ENCODE results near the gene KIF9. TPM values are rescaled to one million over a fixed set of nuclear protein-coding genes. Genes with fewer than 3 reads are reported as not detected.
"Not testable (repeated sequence)": the region's sequence is repeated elsewhere in the genome, so short reads cannot be mapped to it uniquely, and the experiment has no call there.

KIF9 gene
- polyA plus RNA-seq, 12 donors = 4.8 to 8.9 (median 5.7) TPM; not detected in 2

DNA sequence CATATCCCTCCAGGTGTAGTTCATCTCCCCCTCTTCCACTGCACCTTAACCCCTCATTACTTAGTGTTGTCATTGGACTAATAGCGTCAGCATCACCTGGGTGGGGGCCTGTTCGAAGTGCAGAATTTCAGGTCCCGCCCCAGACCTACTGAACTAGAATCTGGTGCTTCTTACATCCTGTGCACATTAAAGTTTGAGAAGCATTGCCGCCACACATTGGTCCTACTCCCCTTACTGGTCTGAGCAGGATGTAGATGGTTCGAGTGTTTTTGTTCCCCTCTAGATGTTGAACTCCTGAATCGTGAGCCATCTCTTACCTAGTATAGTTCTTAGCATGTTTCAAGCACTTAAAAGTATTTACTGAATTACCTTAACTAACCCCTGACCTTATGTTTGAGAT lies 13.4 kb upstream of the KIF9 start:
- no peak for DNase-seq

DNA sequence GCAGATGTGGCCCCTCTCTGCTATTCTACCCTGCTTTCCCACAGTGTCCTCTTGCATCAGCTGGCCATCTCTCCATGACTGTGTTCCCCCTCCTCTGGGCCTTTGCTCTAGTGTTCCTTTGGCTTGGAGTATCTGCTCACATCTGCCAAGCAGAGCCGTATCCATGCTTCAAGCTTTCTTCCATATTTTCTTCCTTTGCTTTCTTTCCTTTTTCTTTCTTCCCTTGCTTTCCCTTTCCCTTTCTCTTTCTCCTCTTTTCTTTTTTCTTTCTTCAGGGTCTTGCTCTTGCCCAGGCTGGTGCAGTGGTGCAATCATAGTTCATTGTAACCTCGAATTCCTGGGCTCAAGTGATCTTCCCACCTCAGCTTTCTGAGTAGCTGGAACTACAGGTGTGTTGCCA lies 12.7 kb upstream of the KIF9 start:
- no peak for DNase-seq

DNA sequence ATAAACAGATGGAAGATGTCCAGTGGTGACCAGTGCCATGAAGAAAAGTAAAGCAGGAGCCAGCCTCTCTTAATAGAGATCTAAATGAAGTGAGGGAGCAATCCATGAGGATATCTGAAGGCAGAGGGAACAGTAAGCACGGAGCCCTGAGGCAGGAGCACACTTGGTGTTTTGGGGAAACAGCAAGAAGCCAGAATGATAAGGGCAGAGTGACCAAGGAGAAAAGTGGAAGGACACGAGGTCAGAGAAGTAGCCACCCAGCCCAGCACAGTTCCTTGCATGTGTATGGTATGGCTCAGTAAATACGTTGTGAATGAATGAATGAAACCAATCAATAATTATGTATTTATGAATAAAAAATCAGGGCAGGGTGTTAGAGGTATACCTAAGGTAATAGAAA lies 11.8 kb upstream of the KIF9 start:
- no peak for DNase-seq

DNA sequence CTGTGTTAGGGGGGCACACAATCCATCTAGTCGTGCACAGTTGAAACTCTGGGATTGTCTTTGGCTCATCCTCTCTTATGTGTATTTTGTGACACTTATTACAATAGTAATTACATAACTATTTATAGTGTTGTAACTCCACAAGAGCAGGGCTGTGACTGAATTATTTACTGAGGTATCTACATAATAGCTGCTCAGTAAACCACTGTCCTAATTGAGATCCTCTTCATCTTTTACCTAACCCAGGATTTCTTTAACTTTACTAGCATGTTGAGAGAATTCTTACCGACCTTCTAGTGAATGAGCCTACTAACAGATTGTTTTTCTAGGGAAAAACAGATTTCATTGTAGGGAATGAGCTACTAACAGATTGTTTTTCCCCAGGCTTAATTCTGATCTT lies 11.2 kb upstream of the KIF9 start:
- no peak for DNase-seq

DNA sequence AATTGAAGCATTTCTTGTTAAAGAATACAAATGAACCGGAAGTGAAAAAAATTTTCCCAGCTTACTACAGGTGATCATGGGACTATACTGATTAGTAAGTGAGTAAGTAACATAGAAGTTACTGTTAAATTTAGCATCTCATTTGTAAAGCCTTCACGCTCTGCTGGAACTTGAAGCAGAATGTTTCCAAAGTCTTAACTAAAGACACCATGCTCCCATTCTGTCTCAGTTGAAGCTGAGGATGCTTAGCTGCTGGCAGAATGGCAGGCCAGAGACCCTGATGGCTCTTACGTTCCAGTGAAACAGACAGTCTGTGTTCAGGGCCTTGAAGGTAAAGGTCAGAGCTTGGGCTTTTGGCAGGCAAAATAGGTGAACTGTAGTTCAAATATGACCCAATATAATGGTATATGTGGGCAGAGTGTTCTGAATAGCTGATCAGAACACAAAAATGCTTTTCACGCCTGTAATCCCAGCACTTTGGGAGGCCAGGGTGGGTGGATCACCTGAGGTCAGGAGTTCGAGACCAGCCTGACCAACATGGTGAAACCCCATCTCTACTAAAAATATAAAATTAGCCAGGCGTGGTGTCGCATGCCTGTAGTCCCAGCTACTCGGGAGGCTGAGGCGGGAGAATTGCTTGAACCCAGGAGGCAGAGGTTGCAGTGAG lies 9.3 kb upstream of the KIF9 start:
- DNase-seq = not testable (repeated sequence)

DNA sequence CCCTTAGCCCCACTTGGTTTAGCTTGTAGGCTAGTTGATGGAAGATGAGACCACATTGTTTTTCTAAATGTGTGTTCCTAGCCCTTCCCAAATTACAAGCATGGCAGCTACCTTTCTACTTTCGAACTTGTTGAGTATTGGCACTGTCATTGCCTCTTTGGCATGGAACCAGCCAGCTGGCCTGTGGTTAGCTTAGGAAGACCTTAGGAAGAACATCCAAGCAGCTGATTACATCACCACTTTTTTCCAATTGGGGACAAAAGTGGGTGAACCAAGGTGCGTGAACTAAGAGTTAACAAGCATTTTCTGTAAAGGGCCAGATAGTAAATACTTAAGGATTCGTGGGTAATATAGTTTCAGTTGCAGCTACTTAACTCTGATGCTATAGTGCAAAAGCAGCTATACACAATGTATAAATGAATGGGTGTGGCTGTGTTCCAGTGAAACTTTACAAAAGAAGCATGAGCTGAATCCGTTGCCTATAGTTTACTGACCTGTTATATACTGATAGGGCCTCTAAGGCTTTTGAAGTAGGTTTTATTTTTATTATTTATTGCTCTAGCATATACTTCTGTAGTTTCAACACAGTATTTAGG lies 8.7 kb upstream of the KIF9 start:
- DNase-seq = no peak

DNA sequence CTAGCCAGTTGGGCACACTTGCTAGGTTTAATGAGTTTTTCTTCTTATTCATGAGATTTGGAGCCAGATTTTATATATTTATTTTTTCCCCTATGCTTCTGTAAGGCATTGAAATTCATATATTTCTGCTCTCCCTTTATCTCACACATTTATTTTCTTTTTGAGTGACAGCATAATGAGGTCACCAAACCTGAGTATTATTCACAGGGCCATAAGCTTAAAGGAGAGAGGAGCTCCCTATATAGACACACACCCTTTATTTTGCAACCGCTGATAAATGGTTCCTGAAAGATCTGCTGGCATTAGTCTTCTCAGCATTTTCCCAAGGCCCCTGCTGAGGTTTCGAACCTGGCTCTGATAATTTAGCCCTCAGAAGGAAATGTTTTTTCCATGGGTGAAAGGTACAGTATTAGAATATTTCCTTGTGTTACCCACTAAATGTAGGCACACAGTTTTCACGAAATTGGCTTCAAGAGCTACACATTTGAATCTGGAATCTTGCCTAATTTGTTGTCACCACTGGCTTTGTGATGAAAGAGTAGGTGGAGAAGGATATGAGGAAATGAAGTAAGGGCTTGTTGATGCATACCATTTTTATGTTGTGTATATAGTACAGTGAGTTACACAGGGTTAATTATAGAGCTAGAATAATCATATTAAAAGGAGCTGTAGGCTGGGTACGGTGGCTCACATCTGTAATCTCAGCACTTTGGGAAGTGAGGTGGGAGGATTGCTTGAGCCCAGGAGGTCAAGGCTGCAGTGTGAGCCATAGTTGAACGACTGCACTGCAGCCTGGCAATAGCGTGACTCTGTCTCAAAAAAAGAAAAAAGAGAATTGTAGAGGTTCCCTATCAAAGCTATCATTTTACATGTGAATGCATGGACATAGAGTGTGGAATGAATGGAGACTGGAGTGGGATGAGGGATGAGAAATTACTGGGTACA lies 6.6 kb upstream of the KIF9 start:
- DNase-seq = no peak

DNA sequence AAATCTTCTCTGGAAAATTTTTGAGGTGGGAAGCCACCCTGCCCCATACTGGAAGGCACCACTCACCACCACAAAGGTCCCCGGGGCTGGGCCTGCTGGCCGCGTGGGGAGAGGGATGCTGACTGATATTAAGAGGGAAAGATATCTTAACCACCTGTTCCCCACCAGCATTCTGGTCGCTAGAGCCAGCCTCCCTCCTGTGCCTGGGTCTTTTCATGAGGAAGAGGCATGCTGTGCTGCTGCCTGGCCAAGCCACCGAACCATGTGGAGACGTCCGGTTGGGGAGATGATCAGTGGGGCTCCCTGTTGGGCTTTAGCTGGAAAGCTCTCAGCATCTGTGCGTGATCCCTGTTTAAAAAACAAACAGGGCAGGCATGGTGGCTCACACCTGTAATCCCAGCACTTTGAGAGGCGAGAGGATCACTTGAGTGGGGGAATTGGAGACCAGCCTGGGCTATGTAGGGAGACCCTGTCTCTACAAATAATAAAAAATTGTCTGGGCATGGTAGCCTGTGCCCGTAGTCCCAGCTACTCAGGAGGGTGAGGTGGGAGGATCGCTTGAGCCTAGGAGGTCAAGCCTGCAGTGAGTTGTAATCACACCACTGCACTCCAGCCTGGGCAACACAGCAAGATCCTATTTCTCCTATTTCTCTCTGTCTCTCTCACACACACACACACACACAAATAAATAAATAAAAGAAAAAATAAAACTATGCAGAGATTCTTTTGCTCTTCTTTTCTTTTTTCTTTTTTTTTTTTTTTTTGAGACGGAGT lies 1.2 kb upstream of the KIF9 start:
- no peak for DNase-seq

DNA sequence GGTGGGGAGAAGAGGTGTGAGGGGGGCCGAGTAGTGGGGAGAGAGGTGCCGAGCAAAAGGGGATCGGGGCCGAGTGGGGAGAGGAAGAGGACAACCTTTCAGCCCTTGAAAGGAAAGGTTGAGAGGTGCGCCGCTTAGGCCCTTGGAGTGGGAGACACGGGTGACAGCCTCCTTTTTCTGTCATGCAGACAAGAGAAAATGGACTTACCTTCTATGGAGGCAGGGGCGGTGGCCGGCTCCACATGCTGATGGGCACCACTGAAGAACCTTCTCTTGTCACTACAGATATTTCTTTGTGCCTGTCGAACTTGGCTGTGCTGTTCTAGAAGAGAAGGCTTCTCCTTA lies 566 bp upstream of the KIF9 start:
- no peak for DNase-seq

DNA sequence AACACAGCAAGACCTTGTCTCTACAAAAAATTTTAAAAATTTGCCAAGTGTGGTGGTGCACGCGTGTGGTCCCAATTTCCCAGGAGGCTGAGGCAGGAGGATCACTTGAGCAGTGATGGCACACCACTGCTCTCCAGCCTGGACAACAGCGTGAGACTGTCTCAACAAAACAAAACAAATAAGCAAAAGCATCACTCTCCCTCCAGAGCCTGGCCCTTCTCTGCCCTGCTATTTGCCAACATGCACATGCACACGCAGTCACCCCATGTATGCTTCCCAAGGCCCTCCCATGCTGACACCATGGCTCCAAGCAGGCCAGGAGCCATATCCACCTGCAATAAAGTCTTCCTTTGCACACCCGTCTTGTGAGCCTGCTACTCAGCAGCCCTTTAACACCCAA lies 2.1 kb downstream of the KIF9 start:
- no peak for DNase-seq

DNA sequence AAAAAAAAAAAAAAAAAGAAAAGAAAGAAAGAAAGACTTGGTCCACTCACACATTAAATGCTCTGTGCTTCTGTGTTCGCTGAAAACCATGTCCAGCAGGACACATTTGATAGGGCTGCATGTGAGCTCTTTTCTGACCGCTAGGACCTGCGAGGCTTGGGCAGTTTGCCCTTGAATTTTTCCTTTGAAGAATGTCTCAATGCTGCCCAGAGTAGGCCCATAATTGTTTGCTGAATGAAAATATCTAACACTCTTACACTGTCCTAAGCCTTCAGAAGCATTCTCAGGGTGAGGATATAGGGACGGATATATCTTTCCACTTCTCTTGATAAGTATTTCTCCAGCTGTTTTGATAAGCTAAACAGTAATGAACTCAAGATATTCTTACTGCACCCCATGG lies 6.0 kb downstream of the KIF9 start:
- no peak for DNase-seq

DNA sequence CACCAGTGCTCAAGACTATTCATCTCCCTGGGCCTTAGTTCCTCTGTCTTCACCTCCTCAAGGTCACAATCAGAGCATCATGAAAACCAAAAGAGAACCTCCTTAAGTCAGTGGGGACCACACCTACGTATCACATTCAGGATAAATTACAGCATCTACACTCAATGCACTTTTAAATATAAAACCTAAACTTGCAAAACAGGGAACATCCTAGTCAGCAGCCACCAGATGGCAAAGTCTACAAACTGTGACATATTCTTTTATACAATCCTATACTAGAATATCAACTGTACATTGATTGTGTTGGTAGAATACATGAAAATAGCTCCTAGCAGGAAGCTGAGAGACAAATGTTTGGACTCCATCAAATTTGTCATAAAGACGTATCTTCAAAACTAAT lies 7.9 kb downstream of the KIF9 start:
- no peak for DNase-seq

DNA sequence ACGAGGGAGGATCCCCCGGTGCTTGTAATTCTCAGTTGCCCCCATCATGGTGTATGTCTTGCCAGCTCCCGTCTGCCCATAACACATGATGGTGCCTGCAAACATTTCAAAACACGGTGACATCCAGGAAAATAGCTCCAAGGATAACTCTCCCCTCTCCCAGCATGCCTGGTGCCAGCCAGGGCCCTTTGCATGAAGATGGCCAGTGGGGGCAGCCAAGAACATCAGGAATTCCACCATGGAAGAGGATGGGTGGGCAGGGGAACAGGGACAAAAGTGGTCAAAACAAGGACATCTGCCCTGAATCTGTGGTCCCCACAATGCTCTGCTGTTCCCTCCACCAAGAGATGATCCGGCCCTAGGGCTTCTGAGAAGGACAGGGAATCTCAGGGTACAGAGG lies 9.0 kb downstream of the KIF9 start:
- DNase-seq = no peak

DNA sequence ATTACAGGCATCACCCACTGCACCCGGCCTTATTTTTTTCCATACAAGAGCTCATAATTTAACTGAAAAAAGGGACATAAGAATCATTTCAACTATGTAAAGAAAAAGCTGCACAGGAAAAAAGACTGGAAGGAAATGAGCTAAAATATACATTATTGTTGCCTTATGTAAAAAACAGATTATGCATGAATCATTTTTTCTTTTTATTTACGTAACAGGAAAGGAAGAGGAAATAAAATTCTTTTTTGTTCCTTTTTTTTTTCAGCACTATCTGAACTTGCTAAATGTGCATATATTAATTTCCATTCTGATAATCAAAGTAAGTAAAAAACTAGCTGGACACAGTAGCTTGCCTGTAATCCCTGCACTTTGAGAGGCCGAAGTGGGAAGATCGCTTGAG lies 12.1 kb downstream of the KIF9 start:
- DNase-seq = no peak

DNA sequence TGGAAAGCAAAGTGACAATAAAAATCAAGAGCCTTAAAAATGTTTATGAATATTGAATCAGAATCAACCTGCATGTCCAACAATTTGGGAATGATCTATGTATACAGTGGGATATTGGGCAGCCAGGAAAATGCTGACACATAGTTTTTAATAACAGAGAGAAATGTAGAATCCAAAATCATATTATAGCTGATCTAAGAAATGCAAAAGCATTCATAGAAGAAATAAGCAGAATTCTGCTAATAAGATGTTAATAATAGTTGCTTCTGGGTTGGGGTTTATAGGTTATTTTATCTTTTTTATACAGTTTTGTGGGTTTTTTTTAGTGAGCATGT lies 15.1 kb downstream of the KIF9 start:
- DNase-seq = no peak

DNA sequence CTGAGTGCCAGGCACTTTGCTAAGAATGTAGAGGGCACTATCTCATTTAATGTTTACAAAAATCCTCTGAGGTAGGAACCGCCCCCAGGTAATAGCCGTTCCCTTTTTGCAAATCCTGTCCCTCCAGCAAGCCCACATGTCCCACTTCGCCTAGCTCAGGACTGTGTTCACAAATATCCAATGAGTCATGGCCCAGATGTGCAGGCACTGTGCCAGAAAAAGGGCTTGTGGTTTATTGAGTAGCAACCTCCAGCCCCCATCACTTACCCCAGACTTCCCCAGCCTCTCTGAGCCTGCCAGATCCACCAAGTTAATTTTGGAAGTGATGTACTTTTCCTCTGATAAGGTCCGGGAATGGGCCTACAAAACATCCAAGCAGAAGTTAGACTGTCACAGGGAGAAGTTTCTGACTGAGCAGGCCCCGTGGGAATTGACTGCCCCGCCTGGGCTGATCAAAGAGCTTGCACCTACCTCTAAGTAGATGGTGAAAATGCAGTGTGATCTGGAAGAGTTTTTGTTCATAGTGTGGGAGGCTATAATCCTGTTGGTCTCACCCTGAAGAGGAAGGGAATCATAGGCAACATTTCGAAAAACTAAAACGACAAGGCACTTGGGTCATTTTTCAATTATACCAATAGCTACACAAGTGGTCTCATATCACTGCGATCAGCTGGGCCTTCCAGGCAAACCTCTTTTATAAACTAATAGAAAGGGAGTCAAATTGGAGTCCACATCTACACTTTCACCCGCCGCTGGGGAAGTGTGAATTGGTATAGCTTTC lies 15.7 kb downstream of the KIF9 start:
- DNase-seq = peak; percentile 80

DNA sequence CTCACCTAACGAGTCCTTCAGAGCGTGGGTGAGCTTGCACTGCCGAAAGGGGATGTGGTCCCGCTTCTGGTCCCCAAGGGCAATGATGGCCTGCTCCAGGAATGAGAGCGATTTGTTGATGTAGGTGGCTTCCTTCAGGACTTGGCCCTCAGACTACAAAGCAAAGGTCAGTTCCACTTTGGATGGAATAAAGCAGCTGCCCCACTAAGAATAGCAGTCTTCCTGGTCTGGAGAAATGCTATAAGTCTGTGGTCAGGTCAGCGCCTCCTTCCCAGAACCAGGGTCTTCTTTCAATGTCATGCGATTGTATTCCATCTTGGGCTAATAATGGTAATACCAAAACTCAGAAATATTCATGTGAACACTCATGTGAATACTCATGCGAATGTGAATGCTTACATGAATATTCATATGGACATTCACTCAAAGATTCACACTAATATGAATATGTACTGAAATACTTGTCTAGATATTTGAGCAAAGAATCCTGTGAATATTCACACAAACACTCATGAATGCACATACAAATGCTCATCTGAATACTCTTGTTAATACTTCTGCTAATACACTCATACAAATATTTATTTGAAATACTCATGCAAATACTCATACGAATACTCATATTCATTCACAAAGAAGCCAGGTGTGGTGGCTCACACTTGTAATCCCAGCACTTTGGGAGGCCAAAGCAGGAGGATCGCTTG lies 16.7 kb downstream of the KIF9 start:
- DNase-seq = no peak

DNA sequence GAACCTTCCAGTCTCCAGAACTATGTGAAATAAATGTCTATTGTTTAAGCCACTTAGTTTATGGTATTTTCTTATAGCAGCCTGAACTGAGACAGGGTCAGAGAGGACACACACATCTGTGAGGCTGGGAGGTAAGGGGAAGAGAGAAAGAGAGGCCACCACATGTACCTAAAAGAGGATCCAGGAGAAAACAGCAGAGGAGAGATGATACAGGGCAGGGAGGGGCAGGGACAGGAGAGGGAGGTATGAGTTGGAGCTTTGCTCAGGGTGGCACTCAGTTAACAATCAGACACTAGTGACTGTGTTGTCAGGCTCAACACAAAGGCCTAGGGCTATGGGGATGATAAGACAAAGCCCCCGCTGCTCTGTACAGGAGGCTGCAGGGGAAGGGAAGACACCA lies 17.6 kb downstream of the KIF9 start:
- DNase-seq = no peak

DNA sequence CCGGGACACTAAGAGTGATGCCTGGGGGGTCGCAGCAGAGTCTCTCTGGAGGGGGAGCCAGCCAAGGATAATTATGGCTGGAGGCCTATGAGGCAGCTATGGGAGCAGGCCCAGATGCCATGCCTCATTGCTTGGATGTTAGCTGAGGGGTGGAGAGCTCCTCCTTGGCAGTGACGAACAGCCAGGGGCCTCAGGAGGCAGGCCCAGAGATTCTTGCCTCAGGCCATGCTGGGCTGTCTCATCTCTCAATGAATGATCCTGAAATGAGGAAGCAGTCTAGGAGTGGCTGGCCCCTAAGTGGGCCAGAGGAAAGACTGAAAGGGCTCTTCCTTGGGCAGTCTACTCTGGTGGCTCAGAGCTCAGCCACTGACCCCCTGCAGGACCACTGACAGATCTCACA lies 21.3 kb downstream of the KIF9 start:
- no peak for DNase-seq

DNA sequence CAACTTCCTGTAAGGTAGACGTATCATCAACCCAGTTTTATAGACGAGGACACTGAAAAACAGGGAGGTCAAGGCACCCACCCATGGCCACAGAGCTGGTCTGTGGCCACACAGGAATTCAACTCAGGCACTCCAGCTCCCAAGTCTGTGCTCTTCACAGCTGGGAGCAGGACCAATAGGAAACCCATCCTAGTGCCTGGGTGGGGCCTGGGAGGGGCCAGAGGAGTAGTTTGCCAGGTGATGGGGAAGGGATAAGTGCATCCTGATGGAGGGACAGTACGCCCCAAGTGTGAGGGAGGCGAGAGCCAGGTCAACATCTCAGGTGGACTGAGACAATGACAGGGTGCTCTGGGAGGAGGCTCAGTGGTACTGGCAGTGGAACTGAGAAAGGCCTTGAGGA lies 22.0 kb downstream of the KIF9 start:
- DNase-seq = no peak

DNA sequence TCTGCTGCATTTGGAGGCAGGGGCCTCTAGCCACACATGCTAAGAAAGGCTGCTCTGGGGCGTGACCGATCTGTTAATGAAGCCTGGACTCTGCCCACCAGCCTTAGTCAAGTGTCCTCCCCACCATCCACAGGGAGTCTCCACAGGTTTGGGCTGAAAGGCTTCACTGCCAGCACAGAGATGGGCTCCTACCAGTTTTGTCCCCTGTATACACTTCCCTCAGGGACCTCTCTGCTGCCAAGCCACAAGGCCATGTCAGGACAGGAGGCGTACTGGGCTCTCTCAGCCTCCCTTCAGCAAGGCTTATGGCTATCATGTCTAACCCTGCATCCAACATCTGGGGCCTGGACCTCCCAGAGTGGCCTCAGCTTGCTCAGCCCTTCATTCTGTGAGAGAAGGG lies 23.5 kb downstream of the KIF9 start:
- DNase-seq = no peak
